Measurements from ENCODE around the gene NDUFV3.
A peak's percentile ranks its signal among the peaks of the same experiment; 100 is the strongest.

Gene NDUFV3

GRCh38 chr21:42918291-42918690 lies 25.2 kb downstream of the NDUFV3 start:
- DNase-seq (ENCODE audit: low read depth) = no peak

GRCh38 chr21:42921927-42922326 lies 28.8 kb downstream of the NDUFV3 start:
- no peak for TF ChIP-seq MYC (IDR thresholded peaks at IDR 0.05; ENCODE audit: low read depth, low read length)
- no peak for TF ChIP-seq MAX (IDR thresholded peaks at IDR 0.05; ENCODE audit: low read depth, low read length)
- no peak for TF ChIP-seq CTCF (IDR thresholded peaks at IDR 0.05; ENCODE audit: low read depth, low read length)
- TF ChIP-seq POLR2A (IDR thresholded peaks at IDR 0.05; ENCODE audit: extremely low read depth, insufficient read length) = no peak
- peak; percentile 44 for DNase-seq (ENCODE audit: low read depth)
- no peak overlapping the region for H3K4me3 ChIP-seq (ENCODE audit: low read depth, low read length)

More at GRCh38 chr21:42918291-42918690, 25.2 kb downstream of the NDUFV3 start:
- TF ChIP-seq POLR2A (IDR thresholded peaks at IDR 0.05; ENCODE audit: extremely low read depth, insufficient read length) (no peak), CTCF (IDR thresholded peaks at IDR 0.05; ENCODE audit: low read depth, low read length) (no peak), MYC (IDR thresholded peaks at IDR 0.05; ENCODE audit: low read depth, low read length) (no peak), MAX (IDR thresholded peaks at IDR 0.05; ENCODE audit: low read depth, low read length) (no peak)
- no peak overlapping the region for H3K4me3 ChIP-seq (ENCODE audit: low read depth, low read length)

GRCh38 chr21:42922918-42923317 lies 29.8 kb downstream of the NDUFV3 start:
- H3K4me3 ChIP-seq (ENCODE audit: low read depth, low read length) = no peak overlapping the region
- TF ChIP-seq POLR2A (IDR thresholded peaks at IDR 0.05; ENCODE audit: extremely low read depth, insufficient read length) (no peak), MYC (IDR thresholded peaks at IDR 0.05; ENCODE audit: low read depth, low read length) (no peak), MAX (IDR thresholded peaks at IDR 0.05; ENCODE audit: low read depth, low read length) (no peak), CTCF (IDR thresholded peaks at IDR 0.05; ENCODE audit: low read depth, low read length) (no peak)
- DNase-seq (ENCODE audit: low read depth) = no peak

- peak; percentile 97 for DNase-seq (ENCODE audit: low read depth)
- TF ChIP-seq POLR2A (IDR thresholded peaks at IDR 0.05; ENCODE audit: extremely low read depth, insufficient read length) = no peak
- peak; percentile 73 for TF ChIP-seq CTCF (IDR thresholded peaks at IDR 0.05; ENCODE audit: low read depth, low read length)
- TF ChIP-seq MYC (IDR thresholded peaks at IDR 0.05; ENCODE audit: low read depth, low read length) = no peak
- TF ChIP-seq MAX (IDR thresholded peaks at IDR 0.05; ENCODE audit: low read depth, low read length) = peak; percentile 37
- H3K4me3 ChIP-seq (ENCODE audit: low read depth, low read length) = peak overlapping the region; percentile 32
These were observed 30.7 kb downstream of the NDUFV3 start for GRCh38 chr21:42923553-42924432.

GRCh38 chr21:42924433-42924751 lies 31.3 kb downstream of the NDUFV3 start:
- TF ChIP-seq POLR2A (IDR thresholded peaks at IDR 0.05; ENCODE audit: extremely low read depth, insufficient read length) (no peak), MAX (IDR thresholded peaks at IDR 0.05; ENCODE audit: low read depth, low read length) (no peak), CTCF (IDR thresholded peaks at IDR 0.05; ENCODE audit: low read depth, low read length) (no peak), MYC (IDR thresholded peaks at IDR 0.05; ENCODE audit: low read depth, low read length) (no peak)
- DNase-seq (ENCODE audit: low read depth) = no peak
- peak overlapping the region; percentile 32 for H3K4me3 ChIP-seq (ENCODE audit: low read depth, low read length)
